Mesothelial cell of epicardium (in vitro differentiated cells): Measurements from ENCODE around the gene MEGF11. TPM values are rescaled to one million over a fixed set of nuclear protein-coding genes. Genes with fewer than 3 reads are reported as not detected.

Experiments
- DNase-seq, 2 experiments: peaks; one replicate each; pipeline ENCODE4 v3.0.0; 2021; ENCODE audit warnings: low spot score in 2 of 2; ENCODE audit not compliant: unreplicated experiment in 2 of 2
- H3K27ac Mint-ChIP-seq: 2 replicates; pipeline ENCODE4 v1.8.0; 2021; ENCODE audit warnings: mixed read lengths
- H3K27me3 Mint-ChIP-seq: 2 replicates; pipeline ENCODE4 v1.8.0; 2021; ENCODE audit warnings: low read depth, mixed read lengths
- H3K36me3 Mint-ChIP-seq: 2 replicates; pipeline ENCODE4 v1.8.0; 2021; ENCODE audit warnings: mixed read lengths
- H3K4me1 Mint-ChIP-seq: 2 replicates; pipeline ENCODE4 v1.8.0; 2021; ENCODE audit warnings: mixed read lengths
- H3K4me3 Mint-ChIP-seq: 2 replicates; pipeline ENCODE4 v1.8.0; 2021; ENCODE audit warnings: mild to moderate bottlenecking, moderate library complexity, mixed read lengths
- H3K9me3 Mint-ChIP-seq: 2 replicates; pipeline ENCODE4 v1.8.0; 2021; ENCODE audit warnings: mixed read lengths
- CTCF ChIP-seq: fragments of 200-600 bp; sonication (generic); IDR thresholded peaks from one replicate; pipeline ENCODE4 v1.5.0; 2021; ENCODE audit warnings: antibody characterized with exemption; ENCODE audit not compliant: unreplicated experiment
- total RNA-seq: library from RNA; stranded (reverse); gene quantifications from 3 replicates; pipeline ENCODE4 v1.2.1, GENCODE V29; 2021

Gene MEGF11
- total RNA-seq, 1 donor from 2014 or later = 3.7 TPM

- H3K4me3 Mint-ChIP-seq = no peak overlapping the region
- no peaks in the 10 kb centered on the region for H3K27me3 Mint-ChIP-seq
- peaks cover 27% of the 10 kb centered on the region for H3K4me1 Mint-ChIP-seq
- DNase-seq = no peak
- no peak overlapping the region for H3K27ac Mint-ChIP-seq
- H3K36me3 Mint-ChIP-seq = no peaks in the 10 kb centered on the region
- H3K9me3 Mint-ChIP-seq = no peaks in the 10 kb centered on the region
- TF ChIP-seq CTCF = no peak
Observed at GRCh38 chr15:66290007-66290406, 36.5 kb upstream of the MEGF11 start.

- Mint-ChIP-seq H3K27me3 (no peaks in the 10 kb centered on the region), H3K27ac (no peak overlapping the region), H3K4me1 (peaks cover 20% of the 10 kb centered on the region), H3K9me3 (no peaks in the 10 kb centered on the region), H3K4me3 (no peak overlapping the region), H3K36me3 (no peaks in the 10 kb centered on the region)
- no peak for TF ChIP-seq CTCF
- no peak for DNase-seq
Observed at GRCh38 chr15:66288551-66289185, 35.1 kb upstream of the MEGF11 start.

- no peak for DNase-seq
- Mint-ChIP-seq H3K9me3 (no peaks in the 10 kb centered on the region), H3K4me3 (no peak overlapping the region), H3K4me1 (peaks cover 20% of the 10 kb centered on the region), H3K36me3 (no peaks in the 10 kb centered on the region), H3K27ac (no peak overlapping the region), H3K27me3 (no peaks in the 10 kb centered on the region)
- TF ChIP-seq CTCF = no peak
Observed at GRCh38 chr15:66288093-66288492, 34.5 kb upstream of the MEGF11 start.

- no peak overlapping the region for H3K4me3 Mint-ChIP-seq
- H3K27me3 Mint-ChIP-seq = no peaks in the 10 kb centered on the region
- DNase-seq = no peak
- peaks cover 18% of the 10 kb centered on the region for H3K4me1 Mint-ChIP-seq
- no peaks in the 10 kb centered on the region for H3K36me3 Mint-ChIP-seq
- peak; percentile 90 for TF ChIP-seq CTCF
- no peaks in the 10 kb centered on the region for H3K9me3 Mint-ChIP-seq
- no peak overlapping the region for H3K27ac Mint-ChIP-seq
Observed at GRCh38 chr15:66287461-66288057, 34.0 kb upstream of the MEGF11 start.

- no peak overlapping the region for H3K4me3 Mint-ChIP-seq
- H3K9me3 Mint-ChIP-seq = no peaks in the 10 kb centered on the region
- peaks cover 5% of the 10 kb centered on the region for H3K27me3 Mint-ChIP-seq
- H3K36me3 Mint-ChIP-seq = no peaks in the 10 kb centered on the region
- TF ChIP-seq CTCF = no peak
- H3K27ac Mint-ChIP-seq = peak overlapping the region; percentile 61
- no peak for DNase-seq
- peaks cover 9% of the 10 kb centered on the region for H3K4me1 Mint-ChIP-seq
Observed at GRCh38 chr15:66285533-66286280, 32.2 kb upstream of the MEGF11 start.
